HEK293T (cell line): ENCODE data around the gene CCDC167.

Source experiments
- CTCF ChIA-PET: fragments of 350-600 bp; formaldehyde crosslinking; extraction: SDS; loops from one replicate; lab custom pipeline; 2021; ENCODE audit warnings: antibody characterized with exemption, inconsistent platforms; lab: Yijun Ruan, JAX
- POLR2A ChIA-PET: fragments of 350-600 bp; formaldehyde crosslinking; extraction: SDS; loops from one replicate; lab custom pipeline; 2020; ENCODE audit warnings: antibody characterized with exemption, inconsistent platforms; lab: Yijun Ruan, JAX
- DNase-seq: peaks from one replicate; pipeline ENCODE4 v3.0.0; 2012; ENCODE audit warnings: mixed read lengths; ENCODE audit errors: extremely low spot score
- ARNT ChIP-seq: fragments of 450-650 bp; IDR thresholded peaks from 2 replicates; pipeline ENCODE4 v1.6.1; 2017; ENCODE audit warnings: mild to moderate bottlenecking
- BHLHE40 ChIP-seq: fragments of 450-650 bp; IDR thresholded peaks from 2 replicates; pipeline ENCODE4 v1.6.1; 2016; ENCODE audit warnings: mild to moderate bottlenecking, moderate library complexity, borderline replicate concordance
- CTBP1 ChIP-seq: fragments of 450-650 bp; IDR thresholded peaks from 2 replicates; pipeline ENCODE4 v1.6.1; 2016; ENCODE audit warnings: borderline replicate concordance
- ELF4 ChIP-seq: fragments of 450-650 bp; IDR thresholded peaks from 2 replicates; pipeline ENCODE4 v1.6.1; 2017; ENCODE audit warnings: antibody characterized with exemption
- FOXA1 ChIP-seq: fragments of 450-650 bp; IDR thresholded peaks from 2 replicates; pipeline ENCODE4 v1.6.1; 2016; ENCODE audit warnings: mild to moderate bottlenecking
- FOXK2 ChIP-seq: fragments of 450-650 bp; IDR thresholded peaks from 2 replicates; pipeline ENCODE4 v1.6.1; 2016; ENCODE audit warnings: mild to moderate bottlenecking
- FOXM1 ChIP-seq: fragments of 450-650 bp; IDR thresholded peaks from 2 replicates; pipeline ENCODE4 v1.6.1; 2017; ENCODE audit warnings: mild to moderate bottlenecking, borderline replicate concordance
- HDGF ChIP-seq: fragments of 450-650 bp; IDR thresholded peaks from 2 replicates; pipeline ENCODE4 v1.6.1; 2017; ENCODE audit warnings: antibody characterized with exemption, borderline replicate concordance
- L3MBTL2 ChIP-seq: fragments of 450-650 bp; conservative IDR thresholded peaks from 2 replicates; pipeline ENCODE4 v1.6.1; 2016; ENCODE audit warnings: mild to moderate bottlenecking
- LEF1 ChIP-seq: fragments of 450-650 bp; IDR thresholded peaks from 2 replicates; pipeline ENCODE4 v1.6.1; 2017; ENCODE audit warnings: mild to moderate bottlenecking, borderline replicate concordance
- NFRKB ChIP-seq: fragments of 450-650 bp; IDR thresholded peaks from 2 replicates; pipeline ENCODE4 v1.6.1; 2016; ENCODE audit warnings: mild to moderate bottlenecking, moderate library complexity
- PKNOX1 ChIP-seq: fragments of 450-650 bp; IDR thresholded peaks from 2 replicates; pipeline ENCODE4 v1.6.1; 2016
- SP1 ChIP-seq: fragments of 450-650 bp; IDR thresholded peaks from 2 replicates; pipeline ENCODE4 v1.6.1; 2017
- SUZ12 ChIP-seq: fragments of 450-650 bp; IDR thresholded peaks from 2 replicates; pipeline ENCODE4 v1.6.1; 2016; ENCODE audit warnings: mild to moderate bottlenecking
- TARDBP ChIP-seq: fragments of 450-650 bp; IDR thresholded peaks from 2 replicates; pipeline ENCODE4 v1.6.1; 2016
- ZNF384 ChIP-seq: fragments of 450-650 bp; IDR thresholded peaks from 2 replicates; pipeline ENCODE4 v1.6.1; 2016

CCDC167 gene

GRCh38 chr6:37511910-37512399, 12.3 kb upstream of the CCDC167 start:
- ChIA-PET POLR2A (no interaction called here), CTCF (no interaction called here)
- DNase-seq = no peak
- TF ChIP-seq BHLHE40 = no peak
- no peak for TF ChIP-seq ARNT
- no peak for TF ChIP-seq SUZ12
- TF ChIP-seq HDGF = no peak
- no peak for TF ChIP-seq L3MBTL2
- TF ChIP-seq CTBP1 = no peak
- TF ChIP-seq FOXA1 = no peak
- TF ChIP-seq FOXM1 = no peak
- no peak for TF ChIP-seq SP1
- no peak for TF ChIP-seq PKNOX1

- no peak for DNase-seq
- ChIA-PET CTCF (no interaction called here), POLR2A (no interaction called here)
- TF ChIP-seq NFRKB (no peak), FOXA1 (no peak), L3MBTL2 (no peak), PKNOX1 (no peak), SUZ12 (no peak), SP1 (no peak), ELF4 (no peak), LEF1 (no peak), BHLHE40 (no peak)
These were observed 11.5 kb upstream of the CCDC167 start for GRCh38 chr6:37511201-37511600.

GRCh38 chr6:37507690-37508421, 8.2 kb upstream of the CCDC167 start:
- ChIA-PET CTCF (no interaction called here), POLR2A (no interaction called here)
- DNase-seq = no peak
- TF ChIP-seq BHLHE40 (no peak), ZNF384 (no peak), FOXA1 (no peak), SP1 (no peak), ARNT (no peak), LEF1 (no peak), FOXK2 (no peak), NFRKB (no peak), FOXM1 (no peak), L3MBTL2 (no peak), ELF4 (no peak), CTBP1 (no peak)

GRCh38 chr6:37507077-37507476, 7.4 kb upstream of the CCDC167 start:
- no peak for DNase-seq
- no peak for TF ChIP-seq SP1
- no peak for TF ChIP-seq ARNT
- TF ChIP-seq PKNOX1 = no peak
- no peak for TF ChIP-seq FOXK2
- no peak for TF ChIP-seq ZNF384
- TF ChIP-seq LEF1 = no peak
- TF ChIP-seq HDGF = no peak
- TF ChIP-seq L3MBTL2 = no peak
- no peak for TF ChIP-seq FOXM1
- TF ChIP-seq BHLHE40 = no peak
- no peak for TF ChIP-seq NFRKB
- TF ChIP-seq TARDBP = no peak
- ChIA-PET CTCF (no interaction called here), POLR2A (no interaction called here)

GRCh38 chr6:37506479-37506878, 6.8 kb upstream of the CCDC167 start:
- ChIA-PET CTCF (interaction anchor here (1.2 kb wide), 1 partner anchor 186 kb away, joined by 3 read pairs; no protein-coding TSS in a partner anchor), POLR2A (no interaction called here)
- no peak for DNase-seq
- TF ChIP-seq CTBP1 = no peak

GRCh38 chr6:37504024-37504423, 4.3 kb upstream of the CCDC167 start:
- CTCF ChIA-PET = no interaction called here
- POLR2A ChIA-PET = no interaction called here
- DNase-seq = no peak
- TF ChIP-seq CTBP1 (no peak), BHLHE40 (no peak)

GRCh38 chr6:37503309-37503965, 3.7 kb upstream of the CCDC167 start:
- no peak for DNase-seq
- POLR2A ChIA-PET = no interaction called here
- CTCF ChIA-PET = no interaction called here

More at GRCh38 chr6:37503309-37503965, 3.7 kb upstream of the CCDC167 start:
- TF ChIP-seq HDGF (no peak), FOXK2 (no peak), ELF4 (no peak), CTBP1 (no peak), TARDBP (no peak), FOXM1 (no peak), L3MBTL2 (no peak), BHLHE40 (no peak), PKNOX1 (no peak), FOXA1 (no peak), ARNT (no peak), SUZ12 (no peak), NFRKB (no peak), LEF1 (no peak), ZNF384 (no peak), SP1 (no peak)
